Measurements from ENCODE around the gene ADGRL1. TPM values are rescaled to one million over a fixed set of nuclear protein-coding genes. Genes with fewer than 3 reads are reported as not detected.
"Not testable (repeated sequence)": the region's sequence is repeated elsewhere in the genome, so short reads cannot be mapped to it uniquely, and the experiment has no call there.

Gene ADGRL1
- total and polyA plus RNA-seq, 2 donors (not counting 1 experiment from before 2014, with no cell fraction given) = 1.7 to 3.5 TPM

DNA sequence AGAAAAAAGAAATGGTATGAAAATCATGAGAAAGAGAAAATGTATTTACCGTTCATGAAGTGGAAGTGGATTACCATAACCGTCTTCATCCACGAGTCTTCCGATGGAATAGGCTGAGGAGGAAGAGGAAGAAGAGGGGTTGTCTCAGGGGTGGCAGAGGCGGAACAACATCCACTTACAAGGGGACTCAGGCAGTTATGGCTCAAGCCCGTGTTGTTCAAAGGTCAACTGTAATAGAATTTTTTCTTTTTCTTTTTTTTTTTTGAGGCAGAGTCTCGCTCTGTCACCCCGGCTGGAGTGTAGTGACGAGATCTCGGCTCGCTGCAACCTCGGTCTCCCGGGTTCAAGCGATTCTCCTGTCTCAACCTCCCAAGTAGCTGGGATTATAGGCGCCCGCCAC is 16.9 kb upstream of the ADGRL1 start:
- Histone ChIP-seq H3K4me1 (ENCODE audit: control insufficient read depth, extremely low read depth, insufficient read depth, low read length) (peaks cover 3% of the 10 kb centered on the region), H3K9me3 (ENCODE audit: control insufficient read depth, insufficient read depth, low read depth, low read length) (no peaks in the 10 kb centered on the region), H3K79me2 (ENCODE audit: control insufficient read depth, insufficient read depth, low read length) (no peaks in the 10 kb centered on the region), H3K9ac (ENCODE audit: insufficient read depth, low read length) (no peak overlapping the region), H3K4me3 (replicated peaks in 1 of 4; ENCODE audit: control extremely low read depth in 1 of 4, insufficient read depth in 1 of 4, low read depth in 3 of 4, low read length in 4 of 4) (no peak overlapping the region), H2AFZ (ENCODE audit: low read length) (no peak overlapping the region), H3K4me2 (ENCODE audit: extremely low read depth, insufficient read depth, low read length) (no peak overlapping the region), H4K20me1 (ENCODE audit: control insufficient read depth, extremely low read depth, insufficient read depth, low read length) (no peaks in the 10 kb centered on the region), H3K27ac (ENCODE audit: insufficient read depth, low read length) (no peak overlapping the region), H3K27me3 (ENCODE audit: control insufficient read depth, insufficient read depth, low read length) (no peaks in the 10 kb centered on the region), H3K36me3 (ENCODE audit: control insufficient read depth, insufficient read depth, low read length) (no peaks in the 10 kb centered on the region)
- DNase-seq (ENCODE audit: low read depth in 2 of 2) = no peak
- no peak for TF ChIP-seq CTCF (conservative IDR thresholded peaks at IDR 0.05 in 1 of 2, IDR thresholded peaks at IDR 0.05 in 1 of 2; ENCODE audit: low read depth in 1 of 2, low read length in 2 of 2)
- no peak for TF ChIP-seq EZH2 (IDR thresholded peaks at IDR 0.05; ENCODE audit: low read length, missing control alignments)

GRCh38 chr19:14221345-14221744 is 15.4 kb upstream of the ADGRL1 start:
- not testable (repeated sequence) for H3K79me2 ChIP-seq (ENCODE audit: control insufficient read depth, insufficient read depth, low read length); H2AFZ ChIP-seq (ENCODE audit: low read length); H3K9me3 ChIP-seq (ENCODE audit: control insufficient read depth, insufficient read depth, low read depth, low read length); H3K4me1 ChIP-seq (ENCODE audit: control insufficient read depth, extremely low read depth, insufficient read depth, low read length); H4K20me1 ChIP-seq (ENCODE audit: control insufficient read depth, extremely low read depth, insufficient read depth, low read length); H3K4me2 ChIP-seq (ENCODE audit: extremely low read depth, insufficient read depth, low read length); H3K27ac ChIP-seq (ENCODE audit: insufficient read depth, low read length); H3K9ac ChIP-seq (ENCODE audit: insufficient read depth, low read length); H3K27me3 ChIP-seq (ENCODE audit: control insufficient read depth, insufficient read depth, low read length); H3K36me3 ChIP-seq (ENCODE audit: control insufficient read depth, insufficient read depth, low read length); H3K4me3 ChIP-seq (replicated peaks in 1 of 4; ENCODE audit: control extremely low read depth in 1 of 4, insufficient read depth in 1 of 4, low read depth in 3 of 4, low read length in 4 of 4)
- DNase-seq (ENCODE audit: low read depth in 2 of 2) = peak in 1 of 2 donors; percentile 58
- peak in 1 of 2 donors; percentile 19 for TF ChIP-seq CTCF (conservative IDR thresholded peaks at IDR 0.05 in 1 of 2, IDR thresholded peaks at IDR 0.05 in 1 of 2; ENCODE audit: low read depth in 1 of 2, low read length in 2 of 2)

DNA sequence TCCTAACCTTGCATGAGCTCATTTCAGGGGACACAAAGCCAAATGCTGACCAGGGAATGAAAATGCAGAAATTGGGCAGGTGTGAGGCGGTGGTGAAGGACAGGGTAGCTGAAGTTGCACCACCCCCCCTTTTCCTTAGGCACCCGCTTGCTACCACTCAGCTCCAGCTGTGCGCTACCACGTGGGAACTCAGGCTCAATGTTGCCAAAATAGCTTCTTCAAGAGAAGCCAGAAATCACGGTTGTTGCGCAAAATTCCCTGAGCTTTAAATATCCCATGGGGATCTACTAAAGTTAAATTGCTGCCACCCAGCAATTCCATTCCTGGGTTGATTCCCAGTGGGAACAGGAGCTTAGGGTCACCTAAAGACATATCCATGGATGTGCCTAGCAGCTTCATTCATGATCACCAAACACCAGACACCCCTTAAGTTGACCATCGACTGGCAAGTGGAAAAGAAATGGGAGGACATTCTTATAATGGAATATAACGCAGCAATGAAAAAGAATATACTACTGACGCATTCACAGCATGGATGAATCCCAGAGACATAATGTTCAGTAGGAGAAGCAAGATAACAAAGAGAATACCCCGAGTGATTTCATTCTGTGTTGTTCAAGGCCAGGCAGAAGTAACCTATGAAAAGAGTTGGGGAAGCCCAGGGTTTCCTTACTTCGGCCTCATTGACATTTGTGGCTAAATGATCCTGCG is 12.8 kb upstream of the ADGRL1 start:
- peak in 1 of 2 donors; percentile 81 for DNase-seq (ENCODE audit: low read depth in 2 of 2)
- Histone ChIP-seq H3K27me3 (ENCODE audit: control insufficient read depth, insufficient read depth, low read length) (no peaks in the 10 kb centered on the region), H3K9me3 (ENCODE audit: control insufficient read depth, insufficient read depth, low read depth, low read length) (no peaks in the 10 kb centered on the region), H3K4me3 (replicated peaks in 1 of 4; ENCODE audit: control extremely low read depth in 1 of 4, insufficient read depth in 1 of 4, low read depth in 3 of 4, low read length in 4 of 4) (no peak overlapping the region), H3K4me2 (ENCODE audit: extremely low read depth, insufficient read depth, low read length) (no peak overlapping the region), H4K20me1 (ENCODE audit: control insufficient read depth, extremely low read depth, insufficient read depth, low read length) (no peaks in the 10 kb centered on the region), H3K27ac (ENCODE audit: insufficient read depth, low read length) (no peak overlapping the region), H2AFZ (ENCODE audit: low read length) (no peak overlapping the region), H3K9ac (ENCODE audit: insufficient read depth, low read length) (no peak overlapping the region), H3K4me1 (ENCODE audit: control insufficient read depth, extremely low read depth, insufficient read depth, low read length) (peaks cover 3% of the 10 kb centered on the region), H3K36me3 (ENCODE audit: control insufficient read depth, insufficient read depth, low read length) (no peaks in the 10 kb centered on the region), H3K79me2 (ENCODE audit: control insufficient read depth, insufficient read depth, low read length) (no peaks in the 10 kb centered on the region)
- TF ChIP-seq EZH2 (IDR thresholded peaks at IDR 0.05; ENCODE audit: low read length, missing control alignments) (no peak), CTCF (conservative IDR thresholded peaks at IDR 0.05 in 1 of 2, IDR thresholded peaks at IDR 0.05 in 1 of 2; ENCODE audit: low read depth in 1 of 2, low read length in 2 of 2) (no peak)

DNA sequence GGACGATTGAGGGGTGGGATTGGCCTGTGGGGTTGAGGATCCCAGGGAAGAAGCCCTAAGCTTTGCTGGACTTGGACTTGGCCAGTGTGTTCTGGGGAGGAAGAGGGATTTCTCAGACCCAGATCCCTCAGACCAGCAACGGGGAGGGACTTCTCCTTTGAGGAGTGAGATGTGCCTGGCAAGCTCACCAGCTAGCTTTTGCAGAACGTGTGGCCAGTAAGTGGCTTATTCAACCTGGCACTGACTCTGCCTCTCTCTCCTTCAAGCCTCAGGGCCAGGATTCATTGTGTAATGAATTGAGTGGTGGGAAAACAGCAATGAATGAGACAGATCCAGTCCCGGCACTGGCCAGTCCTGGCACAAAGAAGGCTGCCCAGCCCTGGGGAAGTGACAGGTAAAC is 11.9 kb upstream of the ADGRL1 start:
- not testable (repeated sequence) for H3K9ac ChIP-seq (ENCODE audit: insufficient read depth, low read length); H3K4me3 ChIP-seq (replicated peaks in 1 of 4; ENCODE audit: control extremely low read depth in 1 of 4, insufficient read depth in 1 of 4, low read depth in 3 of 4, low read length in 4 of 4); H3K4me2 ChIP-seq (ENCODE audit: extremely low read depth, insufficient read depth, low read length); H3K36me3 ChIP-seq (ENCODE audit: control insufficient read depth, insufficient read depth, low read length); H3K4me1 ChIP-seq (ENCODE audit: control insufficient read depth, extremely low read depth, insufficient read depth, low read length); H3K9me3 ChIP-seq (ENCODE audit: control insufficient read depth, insufficient read depth, low read depth, low read length); H2AFZ ChIP-seq (ENCODE audit: low read length); H3K27ac ChIP-seq (ENCODE audit: insufficient read depth, low read length); H4K20me1 ChIP-seq (ENCODE audit: control insufficient read depth, extremely low read depth, insufficient read depth, low read length); H3K79me2 ChIP-seq (ENCODE audit: control insufficient read depth, insufficient read depth, low read length); DNase-seq (ENCODE audit: low read depth in 2 of 2); H3K27me3 ChIP-seq (ENCODE audit: control insufficient read depth, insufficient read depth, low read length)
